ENCODE data around the gene IRX5. TPM values are rescaled to one million over a fixed set of nuclear protein-coding genes. Genes with fewer than 3 reads are reported as not detected.

IRX5 gene
- total RNA-seq, 1 donor from 2014 or later: 13.2 TPM

DNA sequence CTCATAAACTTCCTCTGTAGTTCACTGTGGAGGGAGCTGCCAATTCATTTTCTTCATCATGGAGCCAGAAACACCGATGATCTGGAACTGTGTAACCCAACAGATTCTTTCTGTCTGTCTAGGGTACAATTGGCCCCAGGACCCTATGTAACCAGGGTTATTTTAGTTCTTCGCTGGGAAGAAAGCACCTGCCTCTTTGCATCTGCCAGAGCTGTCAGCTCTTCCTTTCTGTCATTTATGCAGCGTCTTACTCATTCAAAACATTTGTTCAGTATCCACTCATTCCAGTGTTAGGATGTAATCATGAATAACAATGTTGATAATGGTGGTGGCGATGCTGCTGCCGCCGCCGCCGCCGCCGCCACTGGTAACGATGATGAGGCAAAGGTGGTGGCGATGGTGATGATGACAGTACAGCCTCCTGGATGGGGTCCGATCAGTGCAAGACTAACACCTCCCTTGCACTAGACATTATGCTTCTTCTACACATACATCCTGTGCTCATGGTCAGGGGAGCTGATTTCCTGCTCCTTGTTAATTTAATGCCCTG lies 46.1 kb downstream of the IRX5 start:
- ATAC-seq: no peak
- no peak for DNase-seq (ENCODE audit: missing footprints)

DNA sequence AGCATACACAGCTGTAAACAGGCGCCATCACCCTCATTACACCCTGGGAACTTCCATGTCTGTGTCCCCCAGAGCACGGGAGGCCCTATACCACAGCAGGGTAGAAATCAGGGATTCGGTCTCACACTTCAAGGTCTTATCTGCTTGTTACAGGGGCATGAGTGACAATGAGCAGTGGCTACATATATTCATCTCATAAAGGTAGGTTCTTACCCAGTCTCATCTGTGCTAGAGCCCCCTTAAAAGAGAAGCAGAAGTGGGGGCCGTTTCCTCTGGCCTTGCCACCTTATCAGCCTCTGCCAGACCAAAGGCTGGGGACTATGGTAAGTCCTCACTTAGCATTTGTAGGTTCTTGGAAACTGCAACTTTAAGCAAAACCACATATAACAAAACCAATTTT lies 46.5 kb downstream of the IRX5 start:
- intact Hi-C loops (cut with DNase I): no loop called here
- no peak for DNase-seq (ENCODE audit: missing footprints)
- no peak for ATAC-seq

More for the DNA sequence above, 46.1 kb downstream of the IRX5 start:
- intact Hi-C loops (cut with DNase I): no loop called here

DNA sequence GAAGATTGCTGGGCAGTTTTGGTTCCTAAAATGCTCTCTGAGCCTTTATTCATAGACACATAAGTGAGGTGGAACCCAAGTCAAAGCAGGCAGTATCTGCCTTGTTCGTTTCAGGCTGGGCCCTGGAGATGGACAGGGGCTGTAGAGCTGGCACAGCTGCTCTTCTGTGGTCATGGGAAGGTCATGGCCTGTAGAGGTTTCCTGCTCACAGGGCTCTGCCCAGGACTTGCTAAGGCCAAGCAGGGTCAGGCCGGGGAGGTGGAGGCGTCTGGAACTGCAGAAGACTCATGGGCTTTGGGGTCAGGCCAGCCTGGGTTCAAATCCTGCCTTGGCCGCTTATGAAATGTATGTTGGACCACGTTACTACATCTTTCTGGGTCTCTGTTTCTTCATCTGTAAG lies 50.2 kb downstream of the IRX5 start:
- no peak for DNase-seq (ENCODE audit: missing footprints)
- intact Hi-C loops (cut with DNase I): no loop called here
- ATAC-seq: no peak

Data from Right ventricle myocardium inferior (tissue), 1 donor.